ENCODE results near the gene PPP1R3G.

Gene PPP1R3G

DNA sequence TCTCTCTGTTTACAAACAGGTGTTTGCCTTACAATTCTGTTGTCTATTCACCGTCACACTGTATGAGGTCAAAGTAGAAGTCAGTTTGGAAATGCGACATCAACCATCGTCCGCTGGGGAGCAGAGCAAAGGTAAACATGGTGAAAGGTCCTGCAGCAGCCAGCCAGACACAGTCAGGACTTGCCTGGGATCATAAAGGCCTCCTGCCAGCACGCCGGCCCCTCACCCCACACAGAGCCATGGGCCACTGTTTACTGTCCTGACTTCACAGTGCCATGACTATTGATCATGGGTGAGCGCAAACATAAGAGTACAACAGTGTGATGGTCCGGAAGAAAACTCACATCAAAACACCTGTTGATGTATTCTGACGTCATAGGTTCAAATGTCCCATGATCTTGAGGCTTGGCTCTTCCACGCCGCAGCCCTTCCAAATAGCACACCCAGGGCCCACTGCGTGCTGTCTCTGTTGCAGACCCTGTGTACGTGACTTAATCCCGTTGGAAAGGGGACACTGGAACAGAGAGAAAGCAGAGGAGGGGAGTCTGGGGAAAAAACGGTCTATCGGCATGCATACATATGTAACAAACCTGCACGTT lies 16.9 kb upstream of the PPP1R3G start:
- TF ChIP-seq, protein P1, sequence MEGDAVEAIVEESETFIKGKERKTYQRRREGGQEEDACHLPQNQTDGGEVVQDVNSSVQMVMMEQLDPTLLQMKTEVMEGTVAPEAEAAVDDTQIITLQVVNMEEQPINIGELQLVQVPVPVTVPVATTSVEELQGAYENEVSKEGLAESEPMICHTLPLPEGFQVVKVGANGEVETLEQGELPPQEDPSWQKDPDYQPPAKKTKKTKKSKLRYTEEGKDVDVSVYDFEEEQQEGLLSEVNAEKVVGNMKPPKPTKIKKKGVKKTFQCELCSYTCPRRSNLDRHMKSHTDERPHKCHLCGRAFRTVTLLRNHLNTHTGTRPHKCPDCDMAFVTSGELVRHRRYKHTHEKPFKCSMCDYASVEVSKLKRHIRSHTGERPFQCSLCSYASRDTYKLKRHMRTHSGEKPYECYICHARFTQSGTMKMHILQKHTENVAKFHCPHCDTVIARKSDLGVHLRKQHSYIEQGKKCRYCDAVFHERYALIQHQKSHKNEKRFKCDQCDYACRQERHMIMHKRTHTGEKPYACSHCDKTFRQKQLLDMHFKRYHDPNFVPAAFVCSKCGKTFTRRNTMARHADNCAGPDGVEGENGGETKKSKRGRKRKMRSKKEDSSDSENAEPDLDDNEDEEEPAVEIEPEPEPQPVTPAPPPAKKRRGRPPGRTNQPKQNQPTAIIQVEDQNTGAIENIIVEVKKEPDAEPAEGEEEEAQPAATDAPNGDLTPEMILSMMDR (IDR thresholded peaks at IDR 0.05; ENCODE audit: control insufficient read depth, insufficient read depth, low read depth, low read length, missing control alignments) = no peak
- no peak overlapping the region for H3K4me3 ChIP-seq (ENCODE audit: control insufficient read depth, low read depth, low read length)
- DNase-seq (ENCODE audit: low read depth) = no peak

- TF ChIP-seq, protein P1 (IDR thresholded peaks at IDR 0.05; ENCODE audit: control insufficient read depth, insufficient read depth, low read depth, low read length, missing control alignments) = no peak
- no peak for DNase-seq (ENCODE audit: low read depth)
- no peak overlapping the region for H3K4me3 ChIP-seq (ENCODE audit: control insufficient read depth, low read depth, low read length)
These were observed 13.9 kb upstream of the PPP1R3G start for GRCh38 chr6:5071216-5071615.

DNA sequence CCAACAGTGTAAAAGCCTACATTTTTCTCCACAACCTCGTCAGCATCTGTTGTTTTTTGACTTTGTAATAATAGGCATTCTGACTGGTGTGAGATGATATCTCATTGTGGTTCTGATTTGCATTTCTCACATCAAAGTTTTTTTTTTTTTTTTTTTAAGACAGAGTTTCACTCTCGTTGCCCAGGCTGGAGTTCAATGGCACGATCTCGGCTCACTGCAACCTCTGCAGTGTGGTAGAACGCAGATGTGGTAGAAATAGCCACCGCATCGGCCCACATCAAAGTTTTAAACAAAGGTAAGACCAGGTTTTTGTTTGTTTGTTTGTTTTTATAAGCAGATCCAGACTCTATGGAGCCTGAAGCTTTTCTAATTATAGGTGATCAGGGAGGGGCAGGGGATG lies 12.7 kb upstream of the PPP1R3G start:
- H3K4me3 ChIP-seq (ENCODE audit: control insufficient read depth, low read depth, low read length) = no peak overlapping the region
- TF ChIP-seq, protein P1 (IDR thresholded peaks at IDR 0.05; ENCODE audit: control insufficient read depth, insufficient read depth, low read depth, low read length, missing control alignments) = no peak
- DNase-seq (ENCODE audit: low read depth) = no peak

GRCh38 chr6:5073992-5074391 lies 11.1 kb upstream of the PPP1R3G start:
- TF ChIP-seq, protein P1 (IDR thresholded peaks at IDR 0.05; ENCODE audit: control insufficient read depth, insufficient read depth, low read depth, low read length, missing control alignments) = no peak
- no peak for DNase-seq (ENCODE audit: low read depth)

GRCh38 chr6:5076931-5077330 lies 8.2 kb upstream of the PPP1R3G start:
- TF ChIP-seq, protein P1 (IDR thresholded peaks at IDR 0.05; ENCODE audit: control insufficient read depth, insufficient read depth, low read depth, low read length, missing control alignments) = no peak
- H3K4me3 ChIP-seq (ENCODE audit: control insufficient read depth, low read depth, low read length) = no peak overlapping the region
- DNase-seq (ENCODE audit: low read depth) = no peak

More at GRCh38 chr6:5073992-5074391, 11.1 kb upstream of the PPP1R3G start:
- no peak overlapping the region for H3K4me3 ChIP-seq (ENCODE audit: control insufficient read depth, low read depth, low read length)

DNA sequence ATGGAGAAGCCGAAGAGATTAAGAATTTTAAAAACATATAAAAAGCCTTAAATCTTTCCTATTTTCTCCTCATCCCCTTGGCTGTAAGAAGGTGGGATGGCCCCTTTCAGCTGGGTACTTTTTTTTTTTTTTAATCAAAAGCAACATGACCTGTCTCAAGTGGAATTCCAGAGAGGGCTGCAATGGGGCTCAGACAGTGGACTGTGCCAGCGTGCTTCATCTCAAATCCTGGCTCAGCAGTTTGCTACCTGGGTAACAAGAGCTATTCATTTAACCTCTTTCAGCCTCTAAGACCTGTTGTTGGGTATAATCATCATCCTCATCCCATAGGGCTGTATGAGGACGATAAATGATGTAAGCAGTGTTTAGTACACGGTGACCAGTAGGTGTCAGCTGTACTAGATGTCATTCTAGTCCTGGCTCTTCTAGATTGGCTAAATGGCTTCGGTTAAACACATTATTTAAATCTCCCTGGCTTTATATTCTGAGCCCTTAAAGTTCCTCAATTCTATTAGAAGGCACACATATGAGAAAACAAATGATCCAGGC lies 6.9 kb upstream of the PPP1R3G start:
- no peak overlapping the region for H3K4me3 ChIP-seq (ENCODE audit: control insufficient read depth, low read depth, low read length)
- DNase-seq (ENCODE audit: low read depth) = no peak
- TF ChIP-seq, protein P1 (IDR thresholded peaks at IDR 0.05; ENCODE audit: control insufficient read depth, insufficient read depth, low read depth, low read length, missing control alignments) = peak; percentile 23
